ENCODE results near the gene BTBD9. TPM values are rescaled to one million over a fixed set of nuclear protein-coding genes. Genes with fewer than 3 reads are reported as not detected.

BTBD9 gene
- total RNA-seq, 4 donors from 2014 or later: 11.7 to 17.7 (median 14.1) TPM

- TF ChIP-seq, protein P1, sequence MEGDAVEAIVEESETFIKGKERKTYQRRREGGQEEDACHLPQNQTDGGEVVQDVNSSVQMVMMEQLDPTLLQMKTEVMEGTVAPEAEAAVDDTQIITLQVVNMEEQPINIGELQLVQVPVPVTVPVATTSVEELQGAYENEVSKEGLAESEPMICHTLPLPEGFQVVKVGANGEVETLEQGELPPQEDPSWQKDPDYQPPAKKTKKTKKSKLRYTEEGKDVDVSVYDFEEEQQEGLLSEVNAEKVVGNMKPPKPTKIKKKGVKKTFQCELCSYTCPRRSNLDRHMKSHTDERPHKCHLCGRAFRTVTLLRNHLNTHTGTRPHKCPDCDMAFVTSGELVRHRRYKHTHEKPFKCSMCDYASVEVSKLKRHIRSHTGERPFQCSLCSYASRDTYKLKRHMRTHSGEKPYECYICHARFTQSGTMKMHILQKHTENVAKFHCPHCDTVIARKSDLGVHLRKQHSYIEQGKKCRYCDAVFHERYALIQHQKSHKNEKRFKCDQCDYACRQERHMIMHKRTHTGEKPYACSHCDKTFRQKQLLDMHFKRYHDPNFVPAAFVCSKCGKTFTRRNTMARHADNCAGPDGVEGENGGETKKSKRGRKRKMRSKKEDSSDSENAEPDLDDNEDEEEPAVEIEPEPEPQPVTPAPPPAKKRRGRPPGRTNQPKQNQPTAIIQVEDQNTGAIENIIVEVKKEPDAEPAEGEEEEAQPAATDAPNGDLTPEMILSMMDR (IDR thresholded peaks at IDR 0.05; ENCODE audit: low read depth): no peak
These were observed 194.4 kb downstream of the BTBD9 start for GRCh38 chr6:38445336-38445735.

DNA sequence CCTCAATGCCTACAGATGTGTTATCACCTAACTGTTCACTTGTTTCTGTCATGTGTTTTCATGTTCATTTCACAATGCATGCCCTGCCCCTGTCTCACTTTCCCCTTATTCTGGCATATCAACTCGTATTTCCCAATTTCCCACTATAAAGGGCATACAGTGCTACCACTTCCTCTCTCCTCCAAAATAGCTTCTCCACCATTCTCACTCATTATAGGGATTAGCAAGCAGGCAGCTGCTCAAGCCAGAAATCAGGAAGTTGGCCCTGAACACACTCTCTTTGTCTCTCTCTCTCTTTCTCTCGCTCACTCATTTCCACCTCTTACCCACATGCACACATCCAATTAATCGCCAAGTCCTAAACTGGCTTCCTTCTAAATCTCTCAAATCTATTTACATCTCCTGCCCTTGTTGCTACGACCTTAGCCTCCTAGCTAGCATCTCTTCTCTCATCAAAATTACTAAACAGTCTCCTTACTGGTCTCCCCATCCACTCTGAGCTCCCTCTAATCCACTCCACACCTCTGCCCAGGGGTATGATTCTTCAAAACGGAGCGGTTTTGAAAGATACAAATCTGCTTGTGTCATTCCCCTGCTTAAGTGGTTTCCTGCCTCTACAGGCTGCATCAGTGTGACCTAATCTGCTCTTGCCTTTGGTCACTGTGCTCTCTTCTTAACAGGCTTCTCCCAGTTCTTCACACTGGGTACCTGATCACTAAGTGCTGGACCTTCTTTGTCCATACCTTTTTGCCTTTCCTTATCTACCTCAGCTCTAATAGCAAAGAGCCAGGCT lies 196.2 kb downstream of the BTBD9 start:
- TF ChIP-seq, protein P1 (IDR thresholded peaks at IDR 0.05; ENCODE audit: low read depth): no peak

- TF ChIP-seq, protein P1 (IDR thresholded peaks at IDR 0.05; ENCODE audit: low read depth): no peak
These were observed 201.6 kb downstream of the BTBD9 start for GRCh38 chr6:38438097-38438496.

- TF ChIP-seq, protein P1 (IDR thresholded peaks at IDR 0.05; ENCODE audit: low read depth): no peak
These were observed 202.8 kb downstream of the BTBD9 start for GRCh38 chr6:38436726-38437465.

- TF ChIP-seq, protein P1 (IDR thresholded peaks at IDR 0.05; ENCODE audit: low read depth): no peak
These were observed 204.4 kb downstream of the BTBD9 start for GRCh38 chr6:38435330-38435729.

- TF ChIP-seq, protein P1 (IDR thresholded peaks at IDR 0.05; ENCODE audit: low read depth): no peak
These were observed 205.7 kb downstream of the BTBD9 start for GRCh38 chr6:38434051-38434450.

GRCh38 chr6:38432479-38432878 lies 207.2 kb downstream of the BTBD9 start:
- TF ChIP-seq, protein P1 (IDR thresholded peaks at IDR 0.05; ENCODE audit: low read depth): no peak
